Ascending aorta (tissue), 2 donors: ENCODE data around the gene CTTNBP2NL. TPM values are rescaled to one million over a fixed set of nuclear protein-coding genes. Genes with fewer than 3 reads are reported as not detected.

ENCODE experiments used
- DNase-seq, 2 donors: peaks; one replicate each; pipeline ENCODE4 v3.0.0-alpha.2; 2019; ENCODE audit warnings: low spot score in 2 of 2
- H3K27ac ChIP-seq, 2 donors: fragments of 200-600 bp; sonication (generic); one replicate each; pipeline ENCODE4 v1.5.1; 2016 to 2017; ENCODE audit warnings: mild to moderate bottlenecking in 1 of 2
- H3K27me3 ChIP-seq: fragments of 200-600 bp; sonication (generic); one replicate; pipeline ENCODE4 v1.5.1; 2017
- H3K36me3 ChIP-seq, 2 donors: fragments of 200-600 bp; sonication (generic); one replicate each; pipeline ENCODE4 v1.5.1; 2016
- H3K4me1 ChIP-seq, 2 donors: fragments of 200-600 bp; sonication (generic); one replicate each; pipeline ENCODE4 v1.5.1; 2016 to 2017; ENCODE audit warnings: mild to moderate bottlenecking in 1 of 2
- H3K4me3 ChIP-seq, 2 donors: fragments of 200-600 bp; sonication (generic); one replicate each; pipeline ENCODE4 v1.5.1; 2016 to 2017; ENCODE audit warnings: mild to moderate bottlenecking in 1 of 2
- H3K9me3 ChIP-seq, 2 donors: fragments of 200-600 bp; sonication (generic); one replicate each; pipeline ENCODE4 v1.5.1; 2016
- CTCF ChIP-seq, 3 experiments: fragments of 200-600 bp in 2 of 3; fragments of 450-650 bp in 1 of 3; sonication (generic) in 2 of 3; IDR thresholded peaks; one replicate each; pipeline ENCODE4 v1.5.1; 2016 to 2019; ENCODE audit warnings: antibody characterized with exemption in 3 of 3, mild to moderate bottlenecking in 1 of 3, moderate library complexity in 1 of 3
- intact Hi-C: fragments of 100-400 bp; cut with DNase I; formaldehyde crosslinking; loops from one replicate; pipeline ENCODE4 v1.15.1; 2023
- total RNA-seq: library from RNA; depleted of rRNA; stranded (reverse); fragments of >200 nt; gene quantifications from one replicate; pipeline ENCODE4 v1.1.0, GENCODE V29; 2016

CTTNBP2NL gene
- total RNA-seq, 1 donor from 2014 or later, result 13.0 TPM

GRCh38 chr1:112492076-112492475, 96.1 kb downstream of the CTTNBP2NL start:
- no peaks in the 10 kb centered on the region for H3K36me3 ChIP-seq
- H3K4me3 ChIP-seq, result no peak overlapping the region
- no peak for DNase-seq
- H3K27me3 ChIP-seq, result no peaks in the 10 kb centered on the region
- no peak for TF ChIP-seq CTCF (IDR thresholded peaks at IDR 0.05)
- H3K9me3 ChIP-seq, result no peaks in the 10 kb centered on the region
- no peak overlapping the region for H3K27ac ChIP-seq
- H3K4me1 ChIP-seq, result no peaks in the 10 kb centered on the region
- intact Hi-C loops, result no loop called here

- H3K36me3 ChIP-seq, result no peaks in the 10 kb centered on the region
- no peaks in the 10 kb centered on the region for H3K27me3 ChIP-seq
- intact Hi-C loops, result no loop called here
- no peak for DNase-seq
- no peaks in the 10 kb centered on the region for H3K4me1 ChIP-seq
- H3K4me3 ChIP-seq, result no peak overlapping the region
- no peak overlapping the region for H3K27ac ChIP-seq
- TF ChIP-seq CTCF (IDR thresholded peaks at IDR 0.05), result no peak
- H3K9me3 ChIP-seq, result no peaks in the 10 kb centered on the region
These were observed 97.3 kb downstream of the CTTNBP2NL start for GRCh38 chr1:112493351-112493750.

GRCh38 chr1:112496290-112496689, 100.3 kb downstream of the CTTNBP2NL start:
- Histone ChIP-seq H3K36me3 (no peaks in the 10 kb centered on the region), H3K4me1 (no peaks in the 10 kb centered on the region), H3K4me3 (no peak overlapping the region), H3K9me3 (no peaks in the 10 kb centered on the region), H3K27ac (no peak overlapping the region), H3K27me3 (no peaks in the 10 kb centered on the region)
- intact Hi-C loops, result no loop called here
- no peak for TF ChIP-seq CTCF (IDR thresholded peaks at IDR 0.05)
- DNase-seq, result no peak

- Histone ChIP-seq H3K36me3 (no peaks in the 10 kb centered on the region), H3K4me1 (no peaks in the 10 kb centered on the region), H3K9me3 (no peaks in the 10 kb centered on the region), H3K27ac (peak overlapping the region in 1 of 2 donors; percentile 29), H3K4me3 (peak overlapping the region; percentile 63 to 74), H3K27me3 (no peaks in the 10 kb centered on the region)
- peak in 1 of 2 donors; percentile 81 for DNase-seq
- TF ChIP-seq CTCF (IDR thresholded peaks at IDR 0.05), result peak; percentile 67 to 87 (median 71)
- intact Hi-C loops, result loop anchor here (5.0 to 10.0 kb wide), 4 partner anchors 40 to 205 kb away; partner anchors contain the start of genes CAPZA1, MOV10, RHOC and ST7L
These were observed 106.0 kb downstream of the CTTNBP2NL start for GRCh38 chr1:112501810-112502641.

GRCh38 chr1:112502826-112503225, 106.8 kb downstream of the CTTNBP2NL start:
- H3K4me3 ChIP-seq, result no peak overlapping the region
- intact Hi-C loops, result loop anchor here (5.0 to 10.0 kb wide), 4 partner anchors 39 to 204 kb away; partner anchors contain the start of genes CAPZA1, MOV10, RHOC and ST7L
- no peaks in the 10 kb centered on the region for H3K9me3 ChIP-seq
- H3K27ac ChIP-seq, result no peak overlapping the region
- peaks cover 0 to 4% of the 10 kb centered on the region in 2 donors for H3K4me1 ChIP-seq
- no peaks in the 10 kb centered on the region for H3K36me3 ChIP-seq
- DNase-seq, result no peak
- no peaks in the 10 kb centered on the region for H3K27me3 ChIP-seq
- TF ChIP-seq CTCF (IDR thresholded peaks at IDR 0.05), result no peak
